HepG2 (cell line): Measurements from ENCODE around the gene RNF222. TPM values are rescaled to one million over a fixed set of nuclear protein-coding genes. Genes with fewer than 3 reads are reported as not detected.

ENCODE experiments used
- AKAP8 ChIP-seq: sonication (generic); formaldehyde crosslinking; IDR thresholded peaks from 2 replicates; pipeline ENCODE4 v1.5.1; 2020; ENCODE audit warnings: mild to moderate bottlenecking, missing genetic modification reagents
- ARID2 ChIP-seq: sonication (generic); formaldehyde crosslinking; IDR thresholded peaks from 2 replicates; pipeline ENCODE4 v1.8.1; 2022; ENCODE audit warnings: mild to moderate bottlenecking, missing genetic modification reagents, borderline replicate concordance
- BRCA1 ChIP-seq: sonication (generic); formaldehyde crosslinking; IDR thresholded peaks from 2 replicates; pipeline ENCODE4 v1.4.0; 2020; ENCODE audit warnings: missing genetic modification reagents
- CBFB ChIP-seq: sonication (generic); formaldehyde crosslinking; IDR thresholded peaks from 2 replicates; pipeline ENCODE4 v1.4.0; 2020; ENCODE audit warnings: missing genetic modification reagents
- CHD2 ChIP-seq: IDR thresholded peaks from 2 replicates; pipeline ENCODE4 v1.6.1; 2011; ENCODE audit warnings: low read depth, low read length, improper control_type of control experiment
- FOXP4 ChIP-seq: sonication (generic); formaldehyde crosslinking; IDR thresholded peaks from 2 replicates; pipeline ENCODE4 v1.4.0; 2020; ENCODE audit warnings: missing genetic modification reagents
- GLI4 ChIP-seq: sonication (generic); formaldehyde crosslinking; IDR thresholded peaks from 2 replicates; pipeline ENCODE4 v1.5.1; 2020; ENCODE audit warnings: missing genetic modification reagents, mild to moderate bottlenecking, moderate library complexity, borderline replicate concordance
- HDAC2 ChIP-seq: sonication (generic); formaldehyde crosslinking; IDR thresholded peaks from 2 replicates; pipeline ENCODE4 v1.4.0; 2020; ENCODE audit warnings: missing genetic modification reagents
- LCORL ChIP-seq, 2 experiments: fragments of 450-650 bp in 1 of 2; sonication (generic) in 1 of 2; formaldehyde crosslinking in 1 of 2; IDR thresholded peaks; 2 replicates each; pipeline versions ENCODE4 v1.5.0 to v1.6.1; 2017 to 2020; ENCODE audit warnings: antibody characterized with exemption in 1 of 2, missing genetic modification reagents in 1 of 2
- NKX3-1 ChIP-seq: sonication (generic); formaldehyde crosslinking; IDR thresholded peaks from 2 replicates; pipeline ENCODE4 v1.5.0; 2020; ENCODE audit warnings: missing genetic modification reagents
- PCBP1 ChIP-seq: fragments of 200-400 bp; formaldehyde crosslinking; IDR thresholded peaks from 2 replicates; pipeline ENCODE4 v1.6.1; 2017; ENCODE audit warnings: mild to moderate bottlenecking, low read depth, low read length, borderline replicate concordance
- REXO4 ChIP-seq: sonication (generic); formaldehyde crosslinking; IDR thresholded peaks from 2 replicates; pipeline ENCODE4 v1.8.0; 2022; ENCODE audit warnings: missing genetic modification reagents, mild to moderate bottlenecking, borderline replicate concordance
- SMAD1 ChIP-seq: sonication (generic); formaldehyde crosslinking; IDR thresholded peaks from 2 replicates; pipeline ENCODE4 v1.4.0; 2020; ENCODE audit warnings: missing genetic modification reagents, low read depth, mild to moderate bottlenecking, borderline replicate concordance
- YEATS2 ChIP-seq: sonication (generic); formaldehyde crosslinking; IDR thresholded peaks from 2 replicates; pipeline ENCODE4 v1.4.0; 2020; ENCODE audit warnings: missing genetic modification reagents, borderline replicate concordance
- ZGPAT ChIP-seq: IDR thresholded peaks from 2 replicates; pipeline ENCODE4 v1.6.1; 2016; ENCODE audit warnings: mild to moderate bottlenecking
- ZKSCAN1 ChIP-seq: fragments of 150-350 bp; IDR thresholded peaks from 2 replicates; pipeline ENCODE4 v1.6.1; 2014; ENCODE audit warnings: low read length
- ZNF101 ChIP-seq: sonication (generic); formaldehyde crosslinking; IDR thresholded peaks from 2 replicates; pipeline ENCODE4 v1.4.0; 2020; ENCODE audit warnings: mild to moderate bottlenecking, low read depth, missing genetic modification reagents, borderline replicate concordance
- ZNF18 ChIP-seq: sonication (generic); formaldehyde crosslinking; IDR thresholded peaks from 2 replicates; pipeline ENCODE4 v1.8.0; 2022; ENCODE audit warnings: mild to moderate bottlenecking, missing genetic modification reagents; ENCODE audit not compliant: insufficient replicate concordance
- ZNF430 ChIP-seq: sonication (generic); formaldehyde crosslinking; IDR thresholded peaks from 2 replicates; pipeline ENCODE4 v1.9.0; 2021; ENCODE audit warnings: mild to moderate bottlenecking, missing genetic modification reagents
- polyA plus RNA-seq, 8 experiments: library from polyadenylated mRNA; depleted of rRNA in 3 of 8; stranded (reverse) in 7 of 8; unstranded in 1 of 8; fragments of >200 nt; fragmentation: Illumina TruSeq in 4 of 8; extraction: Trizol in 4 of 8; gene quantifications; 2 replicates each; pipeline versions ENCODE4 v1.2.1 to v1.2.3, GENCODE V29; 2011 to 2016; ENCODE audit warnings: low read depth in 4 of 8, missing spikeins in 1 of 8, mixed read lengths in 1 of 8; ENCODE audit not compliant: insufficient read depth in 1 of 8
- total RNA-seq, 5 experiments: library from RNA; depleted of rRNA; stranded (reverse); fragments of >200 nt; fragmentation: Illumina TruSeq; extraction: Trizol; gene quantifications; 2 replicates each; pipeline ENCODE4 v1.2.3, GENCODE V29; 2016; ENCODE audit warnings: low read depth in 1 of 5
- TF ChIP-seq, protein P1 (sequence below): sonication (generic); formaldehyde crosslinking; IDR thresholded peaks from 2 replicates; pipeline ENCODE4 v1.4.0; 2020; ENCODE audit warnings: missing genetic modification reagents, borderline replicate concordance
- TF ChIP-seq, protein P2 (sequence below): sonication (generic); formaldehyde crosslinking; IDR thresholded peaks from 2 replicates; pipeline ENCODE4 v1.8.1; 2022; ENCODE audit warnings: mild to moderate bottlenecking, missing genetic modification reagents

The RNF222 gene
- total and polyA plus RNA-seq, 2 of the 13 experiments (the other 11 are each of a cell fraction or from before 2014, with no cell fraction given): not detected

- TF ChIP-seq FOXP4 (CRISPR knock-in tag) (peak; percentile 65), ARID2 (peak; percentile 66; the same call in 1 of the 2 replicates), BRCA1 (CRISPR knock-in tag) (0 out of 2 replicates have a peak, but pooled peaks have one; percentile 73), ZKSCAN1 (no peak), HDAC2 (CRISPR knock-in tag) (peak; percentile 70; the same call in 1 of the 2 replicates), CHD2 (peak; percentile 50; the same call in 1 of the 2 replicates), ZGPAT (CRISPR knock-in tag) (peak; percentile 88), ZNF18 (CRISPR knock-in tag) (no peak), ZNF430 (CRISPR knock-in tag) (peak; percentile 13; the same call in 1 of the 2 replicates), AKAP8 (CRISPR knock-in tag) (peak; percentile 78), LCORL (IDR thresholded peaks at IDR 0.05) (no peak), LCORL (CRISPR knock-in tag; IDR thresholded peaks at IDR 0.05) (peak; percentile 37; the same call in 1 of the 2 replicates), PCBP1 (peak; percentile 60; the same call in 1 of the 2 replicates), CBFB (peak; percentile 50; the same call in 1 of the 2 replicates), REXO4 (CRISPR knock-in tag) (no peak), YEATS2 (peak; percentile 90), SMAD1 (CRISPR knock-in tag) (no peak; the same call in 1 of the 2 replicates), GLI4 (CRISPR knock-in tag) (0 out of 2 replicates have a peak, but pooled peaks have one; percentile 38), ZNF101 (no peak), NKX3-1 (CRISPR knock-in tag) (peak; percentile 79)
- TF ChIP-seq, protein P1, sequence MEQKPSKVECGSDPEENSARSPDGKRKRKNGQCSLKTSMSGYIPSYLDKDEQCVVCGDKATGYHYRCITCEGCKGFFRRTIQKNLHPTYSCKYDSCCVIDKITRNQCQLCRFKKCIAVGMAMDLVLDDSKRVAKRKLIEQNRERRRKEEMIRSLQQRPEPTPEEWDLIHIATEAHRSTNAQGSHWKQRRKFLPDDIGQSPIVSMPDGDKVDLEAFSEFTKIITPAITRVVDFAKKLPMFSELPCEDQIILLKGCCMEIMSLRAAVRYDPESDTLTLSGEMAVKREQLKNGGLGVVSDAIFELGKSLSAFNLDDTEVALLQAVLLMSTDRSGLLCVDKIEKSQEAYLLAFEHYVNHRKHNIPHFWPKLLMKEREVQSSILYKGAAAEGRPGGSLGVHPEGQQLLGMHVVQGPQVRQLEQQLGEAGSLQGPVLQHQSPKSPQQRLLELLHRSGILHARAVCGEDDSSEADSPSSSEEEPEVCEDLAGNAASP (CRISPR knock-in tag): peak; percentile 52
- TF ChIP-seq, protein P2, sequence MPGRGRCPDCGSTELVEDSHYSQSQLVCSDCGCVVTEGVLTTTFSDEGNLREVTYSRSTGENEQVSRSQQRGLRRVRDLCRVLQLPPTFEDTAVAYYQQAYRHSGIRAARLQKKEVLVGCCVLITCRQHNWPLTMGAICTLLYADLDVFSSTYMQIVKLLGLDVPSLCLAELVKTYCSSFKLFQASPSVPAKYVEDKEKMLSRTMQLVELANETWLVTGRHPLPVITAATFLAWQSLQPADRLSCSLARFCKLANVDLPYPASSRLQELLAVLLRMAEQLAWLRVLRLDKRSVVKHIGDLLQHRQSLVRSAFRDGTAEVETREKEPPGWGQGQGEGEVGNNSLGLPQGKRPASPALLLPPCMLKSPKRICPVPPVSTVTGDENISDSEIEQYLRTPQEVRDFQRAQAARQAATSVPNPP (CRISPR knock-in tag): no peak
These were observed 21.2 kb downstream of the RNF222 start, which contains the start of gene KRABD2 (continued) for GRCh38 chr17:8376271-8377067.
